GM19240 (cell line): ENCODE results near the gene EMD.

Experiments
- DNase-seq: peaks from one replicate; pipeline ENCODE4 v3.0.0; 2011; ENCODE audit warnings: low spot score; ENCODE audit not compliant: insufficient read length

Gene EMD

DNA sequence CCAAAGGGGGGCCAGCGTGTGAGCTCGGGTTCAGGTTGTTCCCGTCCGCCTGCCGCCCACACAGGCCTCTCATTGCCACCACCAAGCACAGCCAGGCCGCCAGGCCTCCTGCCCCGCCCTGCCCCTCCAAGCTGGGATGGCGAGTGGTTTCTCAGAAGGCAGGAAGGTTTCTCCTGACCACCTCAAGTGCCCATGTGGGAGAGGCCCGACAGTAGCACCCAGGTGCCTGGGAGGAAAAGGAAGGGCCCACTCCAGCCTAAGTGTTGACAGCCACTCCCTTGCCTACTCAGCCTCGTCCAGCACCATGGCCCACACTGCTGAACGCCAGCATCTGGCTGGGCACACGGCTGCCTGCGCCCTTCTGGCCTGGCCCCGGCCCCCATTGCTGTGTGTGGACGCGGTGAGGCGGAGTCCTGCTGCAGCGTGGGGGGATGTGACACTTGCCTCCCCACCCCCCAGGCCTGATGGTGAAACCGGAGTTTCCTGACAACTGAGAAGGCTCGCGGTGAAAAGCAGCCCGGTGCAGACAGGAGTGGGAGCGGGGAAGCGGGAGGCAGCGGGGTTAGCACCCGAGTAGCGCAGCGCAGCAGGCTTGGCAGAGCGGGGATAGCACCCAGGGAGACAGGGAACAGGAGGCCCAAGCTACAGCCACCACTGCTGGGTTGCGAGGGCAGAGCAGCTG is 23.9 kb upstream of the EMD start:
- DNase-seq, result no peak

DNA sequence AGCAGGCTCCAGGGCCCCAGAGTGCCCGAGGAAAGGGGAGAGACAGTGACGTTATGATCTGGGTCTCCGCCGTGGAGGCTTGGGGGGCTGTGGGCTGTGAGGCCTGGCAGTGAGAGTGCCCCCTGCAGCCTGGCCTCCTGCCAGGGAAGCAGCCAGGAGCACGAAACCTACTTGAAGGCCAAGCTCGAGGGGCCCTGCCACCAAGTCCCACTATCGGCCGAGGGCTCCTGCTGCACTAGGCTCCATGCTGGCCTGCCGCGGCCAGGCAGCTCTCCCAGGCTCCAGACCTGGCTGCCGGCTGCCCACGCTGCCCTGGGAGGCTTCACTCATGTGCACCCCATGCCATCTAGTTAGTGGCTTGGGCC is 23.3 kb upstream of the EMD start:
- no peak for DNase-seq

- no peak for DNase-seq
Measured at GRCh38 chrX:154356596-154356995, 22.5 kb upstream of the EMD start.

- DNase-seq, result no peak
Measured at GRCh38 chrX:154357205-154357604, 21.9 kb upstream of the EMD start.

DNA sequence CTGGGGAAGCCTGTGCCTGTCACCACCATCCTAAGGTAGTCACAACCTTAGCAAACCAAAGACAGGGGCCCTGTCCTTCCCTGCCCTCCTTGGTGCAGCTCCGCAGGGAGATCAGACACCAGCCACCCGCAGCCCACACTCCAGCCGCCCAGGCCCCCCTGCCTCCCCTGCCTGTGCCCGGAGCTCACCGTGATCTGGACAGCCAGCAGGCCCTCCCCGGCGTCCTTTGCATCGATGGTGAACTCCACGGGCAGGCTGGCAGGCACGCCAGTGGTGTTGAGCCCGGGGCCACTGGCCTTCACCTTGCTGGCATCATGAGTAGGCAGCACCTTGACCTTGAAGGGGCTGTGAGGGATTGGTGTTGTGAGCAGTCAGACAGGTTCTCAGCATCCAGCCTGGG is 21.1 kb upstream of the EMD start:
- no peak for DNase-seq

DNA sequence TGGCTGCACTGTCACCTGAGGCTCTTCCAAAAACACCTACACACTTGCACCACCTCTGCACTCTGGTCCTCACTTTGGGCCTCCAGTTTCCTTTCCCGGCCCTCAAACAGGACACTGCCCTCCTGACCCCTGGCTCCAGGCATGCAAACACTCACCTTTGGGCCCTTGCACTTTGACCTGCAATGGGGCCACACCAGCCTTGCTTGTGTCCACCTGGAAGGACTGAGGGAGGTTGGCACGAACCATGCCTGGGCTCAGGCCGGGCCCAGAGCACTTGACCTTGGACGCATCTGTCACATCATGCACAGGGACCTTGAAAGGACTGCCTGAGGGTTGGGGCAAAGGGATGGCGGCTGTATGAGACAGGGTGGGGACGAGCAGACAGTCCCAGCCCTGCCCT is 20.3 kb upstream of the EMD start:
- DNase-seq, result no peak

- DNase-seq, result no peak
Measured at GRCh38 chrX:154359362-154360154, 19.5 kb upstream of the EMD start.

- no peak for DNase-seq
Measured at GRCh38 chrX:154360155-154360713, 18.9 kb upstream of the EMD start.

- no peak for DNase-seq
Measured at GRCh38 chrX:154362085-154362742, 16.9 kb upstream of the EMD start.

DNA sequence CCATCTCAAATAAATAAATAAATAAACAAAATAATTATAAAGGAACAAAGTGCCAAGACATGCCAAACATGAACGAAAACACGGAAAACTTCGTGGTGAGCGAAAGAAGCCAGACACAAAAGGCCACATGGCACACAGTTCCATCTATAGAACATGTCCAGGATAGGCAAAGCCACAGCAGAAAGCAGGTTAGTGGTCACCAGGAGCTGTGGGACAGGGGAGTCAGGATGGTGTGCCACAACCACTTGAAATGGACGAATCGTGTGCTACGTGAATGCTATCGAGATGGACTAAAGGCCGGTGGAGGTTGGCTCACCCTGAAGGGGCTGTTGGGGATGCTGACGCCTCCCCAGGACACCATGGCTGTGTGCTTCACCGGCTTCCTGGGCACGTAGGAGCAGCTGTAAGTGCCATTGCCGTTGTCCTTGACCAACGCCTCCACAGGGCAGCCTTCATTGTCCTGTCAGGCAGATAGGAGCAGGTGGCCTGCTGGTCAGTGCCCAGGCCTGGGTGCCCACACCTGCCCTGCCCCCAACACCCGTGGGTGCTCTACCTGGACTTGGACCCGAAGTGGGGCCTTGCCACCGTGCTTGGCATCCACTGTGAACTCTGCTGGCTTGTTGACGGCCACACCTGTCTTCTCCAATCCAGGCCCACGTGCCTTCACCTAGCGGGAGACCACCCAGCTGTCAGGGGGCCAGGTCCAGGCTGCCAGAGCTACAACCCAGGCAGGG is 15.2 kb upstream of the EMD start:
- no peak for DNase-seq

DNA sequence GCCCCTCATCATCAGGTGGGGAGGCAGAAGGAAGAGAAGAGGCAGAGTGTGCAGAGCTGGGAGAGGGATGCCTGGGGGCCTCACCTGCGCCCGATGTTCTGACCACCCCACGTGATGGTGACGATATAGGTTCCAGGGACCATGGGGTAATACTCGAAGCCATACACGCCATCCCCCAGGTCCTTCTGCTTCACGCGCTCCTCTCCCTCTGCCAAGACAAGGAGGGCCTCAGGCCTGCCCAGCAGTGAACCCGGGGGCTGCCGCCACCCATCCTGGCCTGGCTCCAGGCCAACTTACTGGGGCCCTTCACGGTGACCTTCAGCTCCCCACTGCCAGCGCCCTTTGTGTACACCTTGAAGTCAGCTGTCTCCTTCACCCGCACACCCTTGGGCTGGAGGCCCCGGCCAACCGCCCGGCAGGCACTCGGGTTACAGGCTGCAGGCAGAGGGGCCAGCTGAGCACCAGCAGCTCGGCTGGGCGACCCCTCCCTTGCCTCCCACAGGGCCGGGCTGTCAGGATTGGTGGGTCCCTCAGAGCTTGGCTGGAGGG is 14.0 kb upstream of the EMD start:
- DNase-seq, result no peak

GRCh38 chrX:154365997-154366665 is 13.0 kb upstream of the EMD start:
- DNase-seq, result no peak

DNA sequence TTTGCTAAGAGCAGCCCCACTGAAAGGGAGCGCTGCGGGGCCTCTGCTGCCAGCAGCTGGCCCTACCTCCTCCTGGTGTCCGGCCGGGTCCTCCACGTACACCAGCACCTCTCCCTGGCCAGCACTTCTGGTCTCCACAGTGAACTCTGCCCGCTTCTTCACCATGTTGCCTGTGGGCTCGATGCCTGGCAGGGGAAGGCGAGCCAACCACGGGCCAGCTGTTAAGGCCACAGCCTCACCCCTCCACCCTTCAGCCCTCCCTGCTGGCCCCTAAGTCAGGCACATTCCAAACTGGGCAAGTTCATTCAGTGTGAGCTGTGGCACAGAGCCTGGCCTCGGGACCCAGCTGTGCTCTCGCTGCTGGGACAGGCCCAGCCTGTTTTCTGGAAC is 12.4 kb upstream of the EMD start:
- no peak for DNase-seq

DNA sequence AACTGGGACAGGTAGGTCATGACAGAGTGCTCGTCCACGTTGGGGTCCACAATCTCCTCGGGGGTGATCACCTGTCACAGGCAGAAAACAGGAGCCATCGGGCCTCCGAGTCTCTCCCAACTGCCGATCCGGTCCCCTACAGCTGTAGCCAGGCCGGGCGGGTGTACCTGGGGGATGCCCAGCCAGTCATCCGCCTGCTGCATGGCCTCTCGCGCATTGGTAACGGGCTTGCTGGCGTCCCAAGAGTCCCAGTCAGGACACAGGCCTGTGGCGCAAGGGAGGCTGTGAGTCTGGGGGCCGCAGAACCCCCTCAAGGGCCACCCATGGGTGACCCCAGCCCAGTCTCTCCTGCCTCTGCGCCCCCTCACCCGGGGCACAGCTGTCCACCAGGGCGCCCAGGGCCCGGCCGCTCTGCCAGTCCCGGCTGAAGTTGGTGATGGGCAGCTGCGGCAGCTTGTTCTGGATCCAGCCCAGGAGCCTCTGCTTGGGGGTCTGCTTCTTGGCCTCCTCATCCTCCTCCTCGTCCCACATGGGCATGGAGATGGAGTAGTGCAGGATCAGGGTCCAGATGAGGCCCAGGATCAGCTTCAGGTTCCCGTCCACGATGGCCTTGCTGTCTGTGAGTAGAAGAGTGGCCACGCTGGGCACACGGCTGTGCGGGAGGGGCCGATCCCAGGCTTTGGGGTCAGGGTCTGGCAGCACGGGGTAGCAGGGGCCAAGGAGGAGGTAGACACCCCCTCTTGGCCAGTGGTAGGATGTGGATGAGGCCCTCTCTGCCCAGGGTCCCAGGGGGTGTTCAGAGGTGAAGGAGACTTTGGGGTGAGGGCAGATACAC is 11.4 kb upstream of the EMD start:
- no peak for DNase-seq

DNA sequence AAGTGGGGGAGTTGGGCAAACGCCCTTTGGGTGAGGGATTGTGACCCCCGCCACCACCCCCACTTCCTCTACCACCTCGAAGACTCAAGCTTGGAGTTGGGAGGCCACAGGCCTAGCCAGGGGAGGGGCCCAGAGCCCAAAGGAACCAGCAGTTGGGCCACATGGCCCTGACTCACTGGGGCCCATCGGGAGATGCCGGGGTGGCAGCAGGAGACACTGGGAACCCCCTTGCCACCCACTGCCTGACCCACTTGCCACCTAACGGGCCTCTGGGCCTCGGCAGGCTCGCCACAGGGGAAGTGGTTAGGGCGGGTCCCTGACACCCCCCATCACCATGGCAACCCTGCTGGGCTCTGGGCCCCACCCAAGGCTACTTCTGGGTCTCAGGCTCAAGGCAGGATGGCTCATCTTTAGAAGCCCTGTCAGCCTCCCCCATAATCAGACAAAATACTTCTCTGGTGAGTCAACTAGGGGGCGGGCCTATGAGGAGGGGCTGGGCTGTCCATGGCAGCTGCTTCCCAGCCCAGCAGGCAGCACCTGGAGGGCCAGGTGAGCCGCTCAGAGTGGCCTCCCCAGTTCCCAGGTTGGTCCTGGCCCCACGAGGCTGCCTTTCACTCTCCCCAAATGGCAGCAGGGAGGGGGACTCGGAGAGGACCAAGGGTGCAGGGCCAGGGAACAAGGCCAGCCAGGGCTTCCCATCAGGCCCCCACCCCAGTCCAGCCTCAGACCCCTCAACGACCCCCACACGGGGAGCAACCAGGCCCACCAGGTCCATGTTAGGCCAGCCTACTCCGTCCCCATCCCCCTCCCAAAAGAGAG is 10.3 kb upstream of the EMD start:
- peak; percentile 54 for DNase-seq

DNA sequence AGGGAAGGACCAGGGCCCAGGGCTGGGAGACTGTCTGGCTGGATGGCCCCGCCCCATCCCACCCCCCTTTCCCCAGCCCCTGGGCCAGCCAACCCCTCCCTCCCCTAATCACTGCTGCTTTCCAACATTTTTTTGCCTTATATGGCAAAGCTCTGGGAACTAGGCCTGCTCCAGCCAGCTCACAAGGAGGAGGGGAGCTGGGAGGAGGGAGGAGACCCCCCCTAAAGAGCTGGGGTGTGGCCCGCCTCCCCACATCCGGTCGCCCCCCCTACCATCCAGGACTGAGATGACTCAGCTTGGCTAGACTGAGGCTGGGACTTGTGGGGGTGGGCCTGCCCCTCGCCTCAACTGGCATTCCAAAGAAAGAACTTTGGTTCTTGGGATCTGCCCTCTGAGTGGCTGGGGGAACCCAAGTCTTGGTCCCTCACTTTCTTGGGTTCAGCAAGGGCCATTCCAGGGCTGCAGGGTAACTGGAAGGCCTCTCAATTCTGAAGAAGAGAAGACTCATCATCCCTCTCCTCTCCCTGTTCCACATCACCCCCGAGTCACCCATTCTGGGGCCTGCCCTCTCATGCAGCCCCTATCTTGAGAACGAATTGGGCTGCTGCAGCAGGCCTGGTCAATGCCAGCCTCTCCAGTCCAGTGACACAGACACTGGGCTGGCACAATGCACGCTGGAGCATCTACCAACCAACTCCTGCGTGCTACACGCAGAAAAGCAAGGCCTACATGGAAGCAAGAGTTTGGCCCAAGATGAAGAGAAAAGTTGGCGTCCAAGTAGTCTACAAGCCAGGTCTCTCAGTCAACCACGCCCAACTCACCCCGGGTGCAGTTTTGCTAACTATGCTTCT is 9.4 kb upstream of the EMD start:
- peak; percentile 34 for DNase-seq

GRCh38 chrX:154370300-154371016 is 8.6 kb upstream of the EMD start:
- no peak for DNase-seq
